Spleen (tissue), 7 donors: Measurements from ENCODE around the gene CX3CR1.

Experiments used
- POLR2A ChIP-seq, 3 donors: fragments of 450-650 bp; IDR thresholded peaks; one replicate each; pipeline ENCODE4 v1.5.1; 2017; ENCODE audit warnings: antibody characterized with exemption in 3 of 3, mild to moderate bottlenecking in 1 of 3
- TF ChIP-seq, protein P1 (sequence below), 11 experiments: fragments of 200-600 bp in 7 of 11; fragments of 450-650 bp in 4 of 11; sonication (generic) in 4 of 11; IDR thresholded peaks in 8 of 11; conservative IDR thresholded peaks in 3 of 11; 1 replicate in 7 of 11; 2 replicates in 4 of 11; pipeline versions ENCODE4 v1.4.0 to v1.8.0; 2016 to 2021; ENCODE audit warnings: antibody characterized with exemption in 11 of 11, inconsistent platforms in 4 of 11, mild to moderate bottlenecking in 1 of 11
- donor health status: DM: no; HTN: no; CAD: no; lungs with moderate emphysema.
- donor health status: DM: no; HTN: no; CAD: no.
- donor health status: DM: no; HTN: no; CAD: no.

DNA sequence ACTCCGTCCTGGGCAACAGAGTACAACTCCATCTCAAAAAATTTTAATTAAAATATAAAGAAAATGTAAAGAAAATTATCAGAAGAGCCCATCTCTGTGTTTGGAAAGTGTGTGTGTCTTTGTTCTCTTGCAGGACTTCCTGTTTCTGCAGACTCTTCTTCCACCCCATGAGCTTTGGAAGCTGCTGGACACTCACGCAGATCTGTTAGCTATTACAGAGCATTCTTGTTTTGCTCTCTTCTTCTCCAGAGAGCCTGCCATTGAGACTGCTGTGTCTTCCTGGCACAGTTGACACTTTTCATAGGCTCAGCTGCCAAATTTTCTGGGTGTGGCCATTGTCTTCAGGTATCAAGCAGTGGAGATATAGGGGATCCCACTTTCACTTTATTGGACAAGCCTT is 43.7 kb upstream of the CX3CR1 start:
- TF ChIP-seq POLR2A (IDR thresholded peaks at IDR 0.05): no peak
- TF ChIP-seq, protein P1, sequence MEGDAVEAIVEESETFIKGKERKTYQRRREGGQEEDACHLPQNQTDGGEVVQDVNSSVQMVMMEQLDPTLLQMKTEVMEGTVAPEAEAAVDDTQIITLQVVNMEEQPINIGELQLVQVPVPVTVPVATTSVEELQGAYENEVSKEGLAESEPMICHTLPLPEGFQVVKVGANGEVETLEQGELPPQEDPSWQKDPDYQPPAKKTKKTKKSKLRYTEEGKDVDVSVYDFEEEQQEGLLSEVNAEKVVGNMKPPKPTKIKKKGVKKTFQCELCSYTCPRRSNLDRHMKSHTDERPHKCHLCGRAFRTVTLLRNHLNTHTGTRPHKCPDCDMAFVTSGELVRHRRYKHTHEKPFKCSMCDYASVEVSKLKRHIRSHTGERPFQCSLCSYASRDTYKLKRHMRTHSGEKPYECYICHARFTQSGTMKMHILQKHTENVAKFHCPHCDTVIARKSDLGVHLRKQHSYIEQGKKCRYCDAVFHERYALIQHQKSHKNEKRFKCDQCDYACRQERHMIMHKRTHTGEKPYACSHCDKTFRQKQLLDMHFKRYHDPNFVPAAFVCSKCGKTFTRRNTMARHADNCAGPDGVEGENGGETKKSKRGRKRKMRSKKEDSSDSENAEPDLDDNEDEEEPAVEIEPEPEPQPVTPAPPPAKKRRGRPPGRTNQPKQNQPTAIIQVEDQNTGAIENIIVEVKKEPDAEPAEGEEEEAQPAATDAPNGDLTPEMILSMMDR (IDR thresholded peaks at IDR 0.05 in 8 of 11, conservative IDR thresholded peaks at IDR 0.05 in 3 of 11): no peak
